ENCODE data around the gene FGD2. TPM values are rescaled to one million over a fixed set of nuclear protein-coding genes. Genes with fewer than 3 reads are reported as not detected.

FGD2 gene
- total RNA-seq: not detected in 2 replicates

GRCh38 chr6:37005061-37005810, at the start of gene FGD2:
FGD2 (plus strand) TSS chr6:37005655; CDS start chr6:37005818, 163 bp downstream.

GRCh38 chr6:36985808-36986703, 19.4 kb upstream of the FGD2 start, which contains the start of gene MTCH1:
MTCH1 (minus strand) TSS chr6:36986196; CDS start chr6:36986173, 23 bp downstream.

Other genes with a start within 250 kb of the FGD2 start
- gene CPNE5, start 166.2 kb upstream of the FGD2 start, total RNA-seq: 0.55 TPM in 1 of 2 replicates, not detected in the other
- 20.1 and 27.1 TPM in 2 replicates for gene PPIL1, start 130.9 kb upstream of the FGD2 start, total RNA-seq
- 52.9 and 60.6 TPM in 2 replicates for gene C6orf89, start 119.7 kb upstream of the FGD2 start, total RNA-seq
- gene PI16, start 50.9 kb upstream of the FGD2 start, total RNA-seq: 0.43 and 4.6 TPM in 2 replicates
- 241 and 315 TPM in 2 replicates for gene MTCH1, start 19.5 kb upstream of the FGD2 start, total RNA-seq
- 35.3 and 44.7 TPM in 2 replicates for gene PIM1, start 164.5 kb downstream of the FGD2 start, total RNA-seq